GM13976 (cell line): ENCODE measurements around the gene KIF15.

Source experiments
- DNase-seq: peaks from one replicate; pipeline ENCODE4 v3.0.0; 2012; ENCODE audit warnings: low spot score
- CTCF ChIP-seq: IDR thresholded peaks from 2 replicates; pipeline ENCODE4 v1.5.1; 2012; ENCODE audit warnings: borderline replicate concordance, mild to moderate bottlenecking; ENCODE audit not compliant: insufficient read depth; ENCODE audit errors: extremely low read depth, missing control alignments, control extremely low read depth
- in situ Hi-C: fragments of 300-500 bp; cut with MboI; formaldehyde crosslinking; loops from one replicate; pipeline ENCODE4 v1.12.0; 2022; ENCODE audit warnings: low sequenced_read_pairs, mixed read lengths, inconsistent platforms; ENCODE audit not compliant: unreplicated experiment

The KIF15 gene

GRCh38 chr3:44761424-44762169 lies at the start of gene KIF15, which contains the start of gene KIAA1143:
Gene KIF15 (plus strand): TSS chr3:44761794. CDS start chr3:44761866, 72 bp downstream.
Gene KIAA1143 (minus strand): TSS chr3:44761619. CDS start chr3:44761602, 17 bp downstream.
- TF ChIP-seq CTCF: no peak
- in situ Hi-C loops: no loop called here
- peak; percentile 96 for DNase-seq

GRCh38 chr3:44712455-44713075 lies 49.0 kb upstream of the KIF15 start, which contains the start of gene ZNF502:
Gene ZNF502 (plus strand): TSS chr3:44712660. CDS start chr3:44720262, 7,602 bp downstream.
- TF ChIP-seq CTCF: no peak
- DNase-seq: no peak
- in situ Hi-C loops: no loop called here

DNA sequence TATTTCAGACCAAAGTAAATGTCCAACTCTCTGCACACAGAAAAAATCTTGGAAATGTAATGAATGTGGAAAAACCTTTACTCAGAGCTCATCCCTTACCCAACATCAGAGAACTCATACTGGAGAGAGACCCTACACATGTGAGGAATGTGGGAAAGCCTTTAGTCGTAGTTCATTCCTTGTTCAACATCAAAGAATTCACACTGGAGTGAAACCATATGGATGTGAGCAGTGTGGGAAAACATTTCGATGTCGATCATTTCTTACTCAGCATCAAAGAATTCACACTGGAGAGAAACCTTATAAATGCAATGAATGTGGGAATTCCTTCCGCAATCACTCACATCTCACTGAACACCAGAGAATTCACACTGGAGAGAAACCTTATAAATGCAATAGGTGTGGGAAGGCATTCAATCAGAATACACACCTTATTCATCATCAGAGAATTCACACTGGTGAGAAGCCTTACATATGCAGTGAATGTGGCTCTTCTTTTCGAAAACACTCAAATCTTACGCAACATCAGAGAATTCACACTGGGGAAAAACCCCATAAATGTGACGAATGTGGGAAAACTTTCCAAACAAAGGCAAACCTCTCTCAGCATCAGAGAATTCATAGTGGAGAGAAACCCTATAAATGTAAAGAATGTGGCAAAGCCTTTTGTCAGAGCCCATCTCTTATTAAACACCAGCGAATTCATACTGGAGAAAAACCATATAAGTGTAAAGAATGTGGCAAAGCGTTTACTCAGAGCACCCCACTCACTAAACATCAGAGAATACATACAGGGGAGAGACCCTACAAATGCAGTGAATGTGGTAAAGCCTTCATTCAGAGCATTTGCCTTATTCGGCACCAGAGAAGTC lies 40.1 kb upstream of the KIF15 start:
- no peak for TF ChIP-seq CTCF
- in situ Hi-C loops: no loop called here

DNA sequence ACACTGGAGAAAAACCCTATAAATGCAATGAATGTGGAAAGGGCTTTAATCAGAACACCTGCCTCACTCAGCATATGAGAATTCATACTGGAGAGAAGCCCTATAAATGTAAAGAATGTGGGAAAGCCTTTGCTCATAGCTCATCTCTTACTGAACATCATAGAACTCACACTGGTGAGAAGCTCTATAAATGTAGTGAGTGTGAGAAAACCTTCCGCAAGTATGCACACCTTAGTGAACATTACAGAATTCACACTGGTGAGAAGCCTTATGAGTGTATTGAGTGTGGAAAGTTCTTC lies 39.5 kb upstream of the KIF15 start:
- no peak for TF ChIP-seq CTCF
- in situ Hi-C loops: no loop called here
- DNase-seq: no peak

More for the DNA sequence above, 40.1 kb upstream of the KIF15 start:
- no peak for DNase-seq

DNA sequence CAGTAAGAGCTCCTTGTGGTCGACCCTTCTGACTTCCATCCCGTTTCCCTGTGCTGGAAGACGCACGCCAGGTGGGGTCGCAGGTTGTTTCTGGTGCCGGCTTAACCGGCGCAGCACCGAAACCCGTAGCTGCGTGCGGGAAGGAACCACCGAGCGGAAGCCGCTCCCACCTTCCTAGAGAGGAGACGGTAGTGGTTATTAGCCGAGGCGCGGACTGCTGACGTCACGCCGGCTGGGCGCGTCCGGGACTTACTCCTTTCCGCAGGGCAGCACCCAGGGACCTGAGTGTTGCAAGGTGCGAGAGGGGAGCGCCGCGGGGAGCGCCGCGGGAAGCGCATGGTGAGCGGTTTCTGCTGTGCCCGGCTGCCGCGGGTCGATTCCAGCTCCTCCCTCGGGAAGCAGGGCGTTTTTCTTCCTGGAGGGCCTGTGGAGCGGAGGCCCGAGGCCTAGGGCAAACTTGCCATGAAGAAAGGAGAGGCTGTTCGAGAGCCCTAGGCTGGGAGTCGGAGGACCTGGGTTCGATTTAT lies 32.1 kb upstream of the KIF15 start, which contains the start of gene ZNF501:
Gene ZNF501 (plus strand): TSS at position 252 of the 527 bp plus-strand sequence. CDS start 4,787 bp downstream, outside the sequence.
- TF ChIP-seq CTCF: no peak
- in situ Hi-C loops: no loop called here
- DNase-seq: peak; percentile 81

DNA sequence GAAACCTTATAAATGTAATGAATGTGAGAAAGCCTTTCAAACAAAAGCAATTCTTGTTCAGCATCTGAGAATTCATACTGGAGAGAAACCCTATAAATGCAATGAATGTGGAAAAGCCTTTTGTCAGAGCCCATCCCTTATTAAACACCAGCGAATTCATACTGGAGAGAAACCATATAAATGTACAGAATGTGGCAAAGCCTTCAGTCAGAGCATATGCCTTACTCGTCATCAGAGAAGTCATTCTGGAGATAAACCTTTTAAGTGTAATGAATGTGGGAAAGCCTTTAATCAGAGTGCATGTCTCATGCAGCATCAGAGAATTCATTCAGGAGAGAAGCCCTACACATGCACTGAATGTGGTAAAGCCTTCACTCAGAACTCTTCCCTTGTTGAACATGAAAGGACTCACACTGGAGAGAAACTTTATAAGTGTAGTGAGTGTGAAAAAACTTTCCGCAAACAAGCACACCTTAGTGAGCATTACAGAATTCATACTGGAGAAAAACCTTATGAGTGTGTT lies 26.9 kb upstream of the KIF15 start:
- DNase-seq: no peak
- TF ChIP-seq CTCF: no peak
- in situ Hi-C loops: no loop called here
